ENCODE results near the gene HCK.

Gene HCK

GRCh38 chr20:32063695-32064094, 11.7 kb downstream of the HCK start:
- DNase-seq = no peak

GRCh38 chr20:32064667-32065066, 12.6 kb downstream of the HCK start:
- no peak for DNase-seq

- DNase-seq = peak; percentile 17
Observed at GRCh38 chr20:32067234-32067821, 15.3 kb downstream of the HCK start.

GRCh38 chr20:32068174-32068573, 16.1 kb downstream of the HCK start:
- no peak for DNase-seq

- DNase-seq = no peak
Observed at GRCh38 chr20:32069711-32070110, 17.7 kb downstream of the HCK start.

- no peak for DNase-seq
Observed at GRCh38 chr20:32070282-32070681, 18.2 kb downstream of the HCK start.

- DNase-seq = no peak
Observed at GRCh38 chr20:32070690-32071213, 18.7 kb downstream of the HCK start.

- DNase-seq = no peak
Observed at GRCh38 chr20:32071395-32072167, 19.5 kb downstream of the HCK start.

- DNase-seq = no peak
Observed at GRCh38 chr20:32072168-32072750, 20.2 kb downstream of the HCK start.

GRCh38 chr20:32075534-32075933, 23.5 kb downstream of the HCK start:
- no peak for DNase-seq

GRCh38 chr20:32077190-32077589, 25.1 kb downstream of the HCK start:
- no peak for DNase-seq

- DNase-seq = no peak
Observed at GRCh38 chr20:32078322-32078721, 26.3 kb downstream of the HCK start.

GRCh38 chr20:32078791-32079190, 26.7 kb downstream of the HCK start:
- DNase-seq = no peak

- DNase-seq = no peak
Observed at GRCh38 chr20:32079655-32080109, 27.6 kb downstream of the HCK start.

- no peak for DNase-seq
Observed at GRCh38 chr20:32080783-32081182, 28.7 kb downstream of the HCK start.

GRCh38 chr20:32083469-32083868, 31.4 kb downstream of the HCK start:
- no peak for DNase-seq

GRCh38 chr20:32087070-32087469, 35.0 kb downstream of the HCK start:
- DNase-seq = no peak

GRCh38 chr20:32088759-32089158, 36.7 kb downstream of the HCK start:
- no peak for DNase-seq

GRCh38 chr20:32089637-32090362, 37.8 kb downstream of the HCK start:
- DNase-seq = peak; percentile 69

- peak; percentile 89 for DNase-seq
Observed at GRCh38 chr20:32091888-32092346, 39.9 kb downstream of the HCK start.

- no peak for DNase-seq
Observed at GRCh38 chr20:32098786-32099185, 46.7 kb downstream of the HCK start.

- no peak for DNase-seq
Observed at GRCh38 chr20:32108814-32109391, 56.9 kb downstream of the HCK start.
